ENCODE measurements around the gene OR2A25. TPM values are rescaled to one million over a fixed set of nuclear protein-coding genes. Genes with fewer than 3 reads are reported as not detected.

The OR2A25 gene, protein sequence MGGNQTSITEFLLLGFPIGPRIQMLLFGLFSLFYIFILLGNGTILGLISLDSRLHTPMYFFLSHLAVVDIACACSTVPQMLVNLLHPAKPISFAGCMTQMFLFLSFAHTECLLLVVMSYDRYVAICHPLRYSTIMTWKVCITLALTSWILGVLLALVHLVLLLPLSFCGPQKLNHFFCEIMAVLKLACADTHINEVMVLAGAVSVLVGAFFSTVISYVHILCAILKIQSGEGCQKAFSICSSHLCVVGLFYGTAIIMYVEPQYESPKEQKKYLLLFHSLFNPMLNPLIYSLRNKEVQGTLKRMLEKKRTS
- not detected in 2 replicates for total RNA-seq

DNA sequence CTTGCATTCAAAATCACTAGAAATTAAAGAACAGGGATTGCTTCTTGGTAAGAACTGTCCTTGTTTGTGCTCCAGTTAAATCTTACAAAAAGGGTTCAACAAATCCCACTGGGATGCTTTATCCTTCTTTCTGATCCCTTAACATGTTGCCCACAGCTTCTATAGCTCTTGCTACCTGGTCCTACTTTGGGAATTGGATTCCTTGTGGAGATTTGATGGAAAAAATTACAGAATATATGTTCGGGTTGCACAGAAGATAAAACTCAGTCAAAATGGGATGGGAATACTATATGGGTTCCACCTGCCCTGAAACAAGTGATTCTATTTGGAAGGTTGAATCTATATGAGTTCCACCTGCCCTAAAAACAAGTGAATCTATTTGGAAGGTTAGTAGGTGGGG lies at the start of gene OR2A25:
OR2A25 (plus strand) TSS at position 301 of the 400 bp plus-strand sequence. CDS start 4,409 bp downstream, outside the sequence.
- H3K27me3 Mint-ChIP-seq (ENCODE audit: insufficient read depth), result peaks cover 4% of the 10 kb centered on the region
- no peak within 1 kb of the TSS for H3K4me3 Mint-ChIP-seq
- DNase-seq (ENCODE audit: low spot score), result no peak
- H3K4me1 Mint-ChIP-seq (ENCODE audit: low read depth), result no peaks in the 10 kb centered on the region
- no peaks in the 10 kb centered on the region for H3K36me3 Mint-ChIP-seq (ENCODE audit: low read depth)
- no peaks in the 10 kb centered on the region for H3K9me3 Mint-ChIP-seq
- H3K27ac Mint-ChIP-seq, result no peak within 1 kb of the TSS
- intact Hi-C loops (cut with micrococcal nuclease), result no loop called here

GRCh38 chr7:144020340-144020739 lies 49.3 kb upstream of the OR2A25 start:
- peaks cover 2% of the 10 kb centered on the region for H3K27me3 Mint-ChIP-seq (ENCODE audit: insufficient read depth)
- H3K36me3 Mint-ChIP-seq (ENCODE audit: low read depth), result no peaks in the 10 kb centered on the region
- H3K4me3 Mint-ChIP-seq, result no peak overlapping the region
- no peaks in the 10 kb centered on the region for H3K9me3 Mint-ChIP-seq
- no peak overlapping the region for H3K27ac Mint-ChIP-seq
- DNase-seq (ENCODE audit: low spot score), result no peak
- intact Hi-C loops (cut with micrococcal nuclease), result no loop called here
- H3K4me1 Mint-ChIP-seq (ENCODE audit: low read depth), result no peaks in the 10 kb centered on the region

DNA sequence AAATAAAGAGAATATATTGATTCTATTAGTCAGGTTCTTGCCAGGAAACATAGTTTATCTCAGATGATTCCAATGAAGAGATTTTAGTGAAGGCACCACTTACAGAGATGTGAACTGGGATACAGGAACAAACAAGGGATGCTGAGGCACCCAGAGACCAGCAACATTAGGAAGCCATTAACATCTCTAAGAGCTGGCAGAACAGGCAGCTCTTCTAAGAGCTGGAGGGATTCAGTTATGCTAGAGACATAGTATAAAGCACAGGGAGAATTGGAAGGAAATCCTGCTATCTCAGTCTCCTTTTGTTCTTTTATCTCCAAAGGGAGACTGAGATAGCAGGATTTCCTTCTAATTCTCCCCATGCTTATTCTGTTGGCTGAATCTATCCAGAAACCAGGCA lies 47.4 kb upstream of the OR2A25 start:
- intact Hi-C loops (cut with micrococcal nuclease), result no loop called here
- H3K9me3 Mint-ChIP-seq, result no peaks in the 10 kb centered on the region
- no peaks in the 10 kb centered on the region for H3K36me3 Mint-ChIP-seq (ENCODE audit: low read depth)
- H3K4me3 Mint-ChIP-seq, result no peak overlapping the region
- DNase-seq (ENCODE audit: low spot score), result no peak
- H3K27ac Mint-ChIP-seq, result no peak overlapping the region
- no peaks in the 10 kb centered on the region for H3K4me1 Mint-ChIP-seq (ENCODE audit: low read depth)
- no peaks in the 10 kb centered on the region for H3K27me3 Mint-ChIP-seq (ENCODE audit: insufficient read depth)

DNA sequence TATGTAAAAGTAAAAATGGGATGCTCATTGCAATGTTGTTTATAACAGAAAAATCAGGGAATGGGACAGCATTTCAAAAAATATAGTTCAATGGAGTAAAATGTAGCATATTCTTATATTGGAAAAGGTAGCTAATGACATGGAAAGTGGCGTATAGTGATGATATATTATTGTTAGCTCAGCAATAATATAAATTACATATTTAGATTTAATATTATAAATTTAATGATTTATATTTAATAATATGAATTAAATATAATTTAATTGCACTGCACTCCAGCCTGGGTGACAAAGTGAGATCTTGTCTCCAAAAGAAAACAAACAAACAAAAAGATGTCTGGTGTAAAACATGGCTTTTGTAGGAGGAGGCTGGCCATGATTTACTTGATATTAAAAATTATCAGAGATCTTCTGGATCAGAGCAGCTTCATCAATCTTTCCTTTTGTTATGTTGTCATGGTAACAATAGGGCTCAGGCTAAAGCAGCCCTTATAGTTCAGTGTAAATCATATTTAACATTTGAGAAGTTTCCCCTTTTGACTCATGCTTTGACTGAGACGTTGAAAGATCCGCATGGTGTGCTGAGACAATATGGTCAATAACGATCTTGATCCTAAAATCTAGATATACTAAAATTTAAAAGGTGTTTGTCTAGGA lies 46.3 kb upstream of the OR2A25 start:
- no peaks in the 10 kb centered on the region for H3K27me3 Mint-ChIP-seq (ENCODE audit: insufficient read depth)
- no peaks in the 10 kb centered on the region for H3K9me3 Mint-ChIP-seq
- no peak overlapping the region for H3K4me3 Mint-ChIP-seq
- intact Hi-C loops (cut with micrococcal nuclease), result no loop called here
- no peaks in the 10 kb centered on the region for H3K4me1 Mint-ChIP-seq (ENCODE audit: low read depth)
- H3K27ac Mint-ChIP-seq, result no peak overlapping the region
- DNase-seq (ENCODE audit: low spot score), result no peak
- H3K36me3 Mint-ChIP-seq (ENCODE audit: low read depth), result no peaks in the 10 kb centered on the region

DNA sequence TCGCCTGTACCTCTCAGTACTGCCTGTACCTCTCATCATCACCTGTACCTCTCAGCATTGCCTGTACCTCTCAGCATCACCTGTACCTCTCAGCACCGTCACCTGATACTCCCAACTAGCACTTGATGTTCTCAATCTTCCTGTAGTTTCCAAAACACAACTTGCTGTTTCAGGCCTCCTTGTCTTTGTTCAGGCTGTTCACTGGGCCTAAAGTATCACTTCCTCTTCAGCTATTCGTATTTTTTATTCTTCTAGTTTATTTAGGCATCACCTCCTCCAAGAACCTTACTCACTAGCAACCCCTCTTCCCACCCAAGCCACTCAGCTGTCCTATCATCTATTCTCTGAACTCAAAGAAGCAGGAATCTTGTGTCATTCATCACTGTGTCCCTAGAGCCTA lies 45.4 kb upstream of the OR2A25 start:
- intact Hi-C loops (cut with micrococcal nuclease), result no loop called here
- Mint-ChIP-seq H3K4me1 (ENCODE audit: low read depth) (no peaks in the 10 kb centered on the region), H3K36me3 (ENCODE audit: low read depth) (no peaks in the 10 kb centered on the region), H3K27me3 (ENCODE audit: insufficient read depth) (no peaks in the 10 kb centered on the region), H3K4me3 (no peak overlapping the region), H3K9me3 (no peaks in the 10 kb centered on the region), H3K27ac (no peak overlapping the region)
- DNase-seq (ENCODE audit: low spot score), result no peak

- Mint-ChIP-seq H3K27me3 (ENCODE audit: insufficient read depth) (peaks cover 6% of the 10 kb centered on the region), H3K36me3 (ENCODE audit: low read depth) (no peaks in the 10 kb centered on the region), H3K4me3 (no peak overlapping the region), H3K4me1 (ENCODE audit: low read depth) (no peaks in the 10 kb centered on the region), H3K27ac (no peak overlapping the region), H3K9me3 (no peaks in the 10 kb centered on the region)
- DNase-seq (ENCODE audit: low spot score), result no peak
- intact Hi-C loops (cut with micrococcal nuclease), result loop anchor here (2.0 kb wide), 1 partner anchor 126 kb away; no protein-coding TSS in a partner anchor
These were observed 43.3 kb upstream of the OR2A25 start for GRCh38 chr7:144026203-144026883.

- no peaks in the 10 kb centered on the region for H3K9me3 Mint-ChIP-seq
- H3K36me3 Mint-ChIP-seq (ENCODE audit: low read depth), result no peaks in the 10 kb centered on the region
- H3K27ac Mint-ChIP-seq, result no peak overlapping the region
- peaks cover 11% of the 10 kb centered on the region for H3K27me3 Mint-ChIP-seq (ENCODE audit: insufficient read depth)
- intact Hi-C loops (cut with micrococcal nuclease), result loop anchor here (2.0 kb wide), 1 partner anchor 126 kb away; no protein-coding TSS in a partner anchor
- H3K4me3 Mint-ChIP-seq, result no peak overlapping the region
- DNase-seq (ENCODE audit: low spot score), result no peak
- no peaks in the 10 kb centered on the region for H3K4me1 Mint-ChIP-seq (ENCODE audit: low read depth)
These were observed 42.5 kb upstream of the OR2A25 start for GRCh38 chr7:144027070-144027469.

GRCh38 chr7:144027974-144028373 lies 41.6 kb upstream of the OR2A25 start:
- H3K27me3 Mint-ChIP-seq (ENCODE audit: insufficient read depth), result peaks cover 15% of the 10 kb centered on the region
- H3K27ac Mint-ChIP-seq, result no peak overlapping the region
- H3K9me3 Mint-ChIP-seq, result no peaks in the 10 kb centered on the region
- H3K4me3 Mint-ChIP-seq, result no peak overlapping the region
- no peaks in the 10 kb centered on the region for H3K4me1 Mint-ChIP-seq (ENCODE audit: low read depth)
- DNase-seq (ENCODE audit: low spot score), result no peak
- H3K36me3 Mint-ChIP-seq (ENCODE audit: low read depth), result no peaks in the 10 kb centered on the region
- intact Hi-C loops (cut with micrococcal nuclease), result loop anchor here (2.0 kb wide), 1 partner anchor 127 kb away; no protein-coding TSS in a partner anchor

GRCh38 chr7:144028547-144028946 lies 41.1 kb upstream of the OR2A25 start:
- Mint-ChIP-seq H3K36me3 (ENCODE audit: low read depth) (no peaks in the 10 kb centered on the region), H3K27ac (no peak overlapping the region), H3K27me3 (ENCODE audit: insufficient read depth) (peaks cover 17% of the 10 kb centered on the region), H3K4me3 (no peak overlapping the region), H3K9me3 (no peaks in the 10 kb centered on the region), H3K4me1 (ENCODE audit: low read depth) (no peaks in the 10 kb centered on the region)
- intact Hi-C loops (cut with micrococcal nuclease), result no loop called here
- no peak for DNase-seq (ENCODE audit: low spot score)

DNA sequence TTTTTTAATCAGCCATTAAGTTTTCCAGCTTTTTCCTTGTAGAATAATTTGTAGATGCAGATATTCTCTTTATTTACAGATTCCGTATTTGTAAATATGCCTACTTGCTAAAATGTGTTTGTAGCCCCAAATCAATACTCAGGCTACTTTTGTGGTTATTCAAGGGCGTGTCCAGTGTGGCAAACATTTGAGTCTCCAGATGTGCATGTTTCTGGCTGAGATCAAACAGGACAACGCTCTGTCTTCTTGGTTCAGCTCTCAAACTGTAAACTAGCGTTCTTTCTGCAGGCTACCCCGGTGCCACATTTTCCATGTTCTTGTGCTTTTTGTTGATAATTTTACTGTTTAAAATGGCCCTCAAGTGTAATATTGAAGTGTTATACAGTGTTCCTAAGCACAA lies 37.1 kb upstream of the OR2A25 start:
- no peaks in the 10 kb centered on the region for H3K36me3 Mint-ChIP-seq (ENCODE audit: low read depth)
- no peak overlapping the region for H3K4me3 Mint-ChIP-seq
- H3K9me3 Mint-ChIP-seq, result no peaks in the 10 kb centered on the region
- H3K27ac Mint-ChIP-seq, result no peak overlapping the region
- intact Hi-C loops (cut with micrococcal nuclease), result no loop called here
- peaks cover 17% of the 10 kb centered on the region for H3K27me3 Mint-ChIP-seq (ENCODE audit: insufficient read depth)
- no peaks in the 10 kb centered on the region for H3K4me1 Mint-ChIP-seq (ENCODE audit: low read depth)
- no peak for DNase-seq (ENCODE audit: low spot score)

DNA sequence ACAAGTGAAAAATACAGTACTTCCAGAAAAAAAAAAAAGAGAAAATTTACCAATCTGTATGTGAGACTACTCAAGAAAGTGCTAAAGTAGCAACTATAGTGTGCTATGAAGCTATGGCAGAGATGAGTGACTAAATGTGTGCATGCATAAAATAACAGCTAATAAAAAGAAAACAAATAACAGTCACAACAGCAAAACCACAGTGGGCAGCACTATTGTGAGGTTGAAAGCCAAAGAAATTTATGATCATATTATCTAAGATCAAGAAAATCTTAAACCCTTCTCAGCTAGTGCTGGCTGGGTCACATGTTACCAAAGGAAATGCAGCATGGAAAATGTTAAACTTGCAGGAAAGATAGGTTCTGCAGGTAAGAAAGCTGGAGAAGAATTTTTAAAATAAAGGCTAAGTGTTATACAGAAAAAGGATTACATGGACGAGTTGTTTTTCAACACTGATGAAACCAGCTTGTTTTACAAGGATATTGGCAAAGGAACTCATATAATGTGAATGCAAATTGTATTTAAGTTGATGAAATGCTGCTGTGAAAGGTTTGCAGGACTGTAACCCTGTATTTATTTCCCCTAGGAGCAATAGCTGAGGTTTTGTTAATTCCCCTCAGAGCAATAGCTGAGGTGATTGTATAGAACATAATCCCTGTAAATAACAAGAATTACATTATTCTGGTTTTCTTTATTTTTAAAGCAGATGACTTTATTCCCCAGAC lies 36.5 kb upstream of the OR2A25 start:
- intact Hi-C loops (cut with micrococcal nuclease), result no loop called here
- Mint-ChIP-seq H3K4me3 (no peak overlapping the region), H3K27me3 (ENCODE audit: insufficient read depth) (peaks cover 17% of the 10 kb centered on the region), H3K9me3 (no peaks in the 10 kb centered on the region), H3K4me1 (ENCODE audit: low read depth) (no peaks in the 10 kb centered on the region), H3K36me3 (ENCODE audit: low read depth) (no peaks in the 10 kb centered on the region), H3K27ac (no peak overlapping the region)
- no peak for DNase-seq (ENCODE audit: low spot score)

DNA sequence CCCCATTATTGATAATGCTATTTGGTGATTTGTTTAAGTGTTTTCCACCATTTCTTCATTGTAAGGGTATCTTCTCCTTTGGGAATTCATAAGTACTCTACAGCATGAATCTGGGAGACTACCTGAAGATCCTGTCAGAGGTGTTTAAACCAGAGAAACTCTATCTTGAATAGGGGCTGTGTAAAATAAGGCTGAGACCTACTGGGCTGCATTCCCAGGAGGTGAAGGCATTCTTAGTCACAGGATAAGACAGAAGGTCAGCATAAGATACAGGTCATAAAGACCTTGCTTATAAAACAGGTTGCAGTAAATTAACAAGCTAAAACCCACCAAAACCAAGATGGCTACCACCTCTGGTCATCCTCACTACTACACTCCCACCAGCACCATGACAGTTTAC lies 34.2 kb upstream of the OR2A25 start:
- H3K36me3 Mint-ChIP-seq (ENCODE audit: low read depth), result no peaks in the 10 kb centered on the region
- no peaks in the 10 kb centered on the region for H3K9me3 Mint-ChIP-seq
- no peak overlapping the region for H3K27ac Mint-ChIP-seq
- H3K27me3 Mint-ChIP-seq (ENCODE audit: insufficient read depth), result peaks cover 17% of the 10 kb centered on the region
- no peak overlapping the region for H3K4me3 Mint-ChIP-seq
- H3K4me1 Mint-ChIP-seq (ENCODE audit: low read depth), result no peaks in the 10 kb centered on the region
- DNase-seq (ENCODE audit: low spot score), result no peak
- intact Hi-C loops (cut with micrococcal nuclease), result no loop called here
